Neural progenitor cell (in vitro differentiated cells): ENCODE results near the gene CLK4. TPM values are rescaled to one million over a fixed set of nuclear protein-coding genes. Genes with fewer than 3 reads are reported as not detected.

Experiments used
- DNase-seq: peaks from one replicate; pipeline ENCODE4 v3.0.0-alpha.2; 2016; ENCODE audit warnings: low spot score
- H2AFZ ChIP-seq: fragments of 200-600 bp; sonication (generic); replicated peaks from 2 replicates; pipeline ENCODE4 v1.6.1; 2016; ENCODE audit warnings: antibody characterized with exemption
- H3F3A ChIP-seq: fragments of 200-600 bp; sonication (generic); 2 replicates; pipeline ENCODE4 v1.6.1; 2016; ENCODE audit warnings: antibody characterized with exemption, low read depth
- H3K27ac ChIP-seq: fragments of 200-600 bp; sonication (generic); 2 replicates; pipeline ENCODE4 v1.5.1; 2016; ENCODE audit warnings: mild to moderate bottlenecking
- H3K27me3 ChIP-seq: fragments of 200-600 bp; sonication (generic); 2 replicates; pipeline ENCODE4 v1.6.1; 2016; ENCODE audit warnings: mild to moderate bottlenecking, moderate library complexity
- H3K36me3 ChIP-seq: fragments of 200-600 bp; sonication (generic); 2 replicates; pipeline ENCODE4 v1.5.1; 2016
- H3K4me1 ChIP-seq: fragments of 200-600 bp; sonication (generic); 2 replicates; pipeline ENCODE4 v1.6.1; 2016; ENCODE audit warnings: mixed run types
- H3K4me2 ChIP-seq: fragments of 200-600 bp; sonication (generic); 2 replicates; pipeline ENCODE4 v1.6.1; 2016
- H3K4me3 ChIP-seq: fragments of 200-600 bp; sonication (generic); 2 replicates; pipeline ENCODE4 v1.5.1; 2016
- H3K79me2 ChIP-seq: fragments of 200-600 bp; sonication (generic); 2 replicates; pipeline ENCODE4 v1.6.1; 2016; ENCODE audit warnings: low read depth
- H3K9ac ChIP-seq: fragments of 200-600 bp; sonication (generic); 2 replicates; pipeline ENCODE4 v1.6.1; 2016
- H3K9me3 ChIP-seq: fragments of 200-600 bp; sonication (generic); 2 replicates; pipeline ENCODE4 v1.5.1; 2016; ENCODE audit warnings: low read depth
- H4K20me1 ChIP-seq: fragments of 200-600 bp; sonication (generic); 2 replicates; pipeline ENCODE4 v1.6.1; 2016; ENCODE audit warnings: low read depth
- H3K27ac Mint-ChIP-seq: 3 replicates; pipeline ENCODE4 v1.8.0; 2021; ENCODE audit warnings: mixed read lengths
- H3K27me3 Mint-ChIP-seq: 2 replicates; pipeline ENCODE4 v1.8.0; 2022; ENCODE audit warnings: low read depth, mild to moderate bottlenecking, inconsistent platforms, moderate library complexity, mixed read lengths; ENCODE audit not compliant: insufficient read depth
- H3K36me3 Mint-ChIP-seq: 3 replicates; pipeline ENCODE4 v1.8.0; 2021; ENCODE audit warnings: mixed read lengths
- H3K4me1 Mint-ChIP-seq: 3 replicates; pipeline ENCODE4 v1.8.0; 2021; ENCODE audit warnings: mixed read lengths
- H3K4me3 Mint-ChIP-seq: 3 replicates; pipeline ENCODE4 v1.8.0; 2021; ENCODE audit warnings: mild to moderate bottlenecking, moderate library complexity, mixed read lengths
- H3K9me3 Mint-ChIP-seq: 3 replicates; pipeline ENCODE4 v1.8.0; 2020; ENCODE audit warnings: mixed read lengths
- EZH2 ChIP-seq: fragments of 200-600 bp; sonication (generic); IDR thresholded peaks from 2 replicates; pipeline ENCODE4 v1.6.1; 2017; ENCODE audit warnings: antibody characterized with exemption, mild to moderate bottlenecking, moderate library complexity
- EZH2phosphoT487 ChIP-seq: fragments of 200-600 bp; sonication (generic); IDR thresholded peaks from 2 replicates; pipeline ENCODE4 v1.6.1; 2017; ENCODE audit warnings: antibody characterized with exemption
- total RNA-seq: library from RNA; depleted of rRNA; stranded (reverse); fragments of >200 nt; gene quantifications from 2 replicates; pipeline ENCODE4 v1.2.3, GENCODE V29; 2015; ENCODE audit warnings: low replicate concordance
- TF ChIP-seq, protein P1 (sequence below): fragments of 200-600 bp; sonication (generic); IDR thresholded peaks from 2 replicates; pipeline ENCODE4 v1.5.1; 2017; ENCODE audit warnings: antibody characterized with exemption, mild to moderate bottlenecking

The CLK4 gene
- total RNA-seq, 1 donor from 2014 or later: 41.1 TPM

DNA sequence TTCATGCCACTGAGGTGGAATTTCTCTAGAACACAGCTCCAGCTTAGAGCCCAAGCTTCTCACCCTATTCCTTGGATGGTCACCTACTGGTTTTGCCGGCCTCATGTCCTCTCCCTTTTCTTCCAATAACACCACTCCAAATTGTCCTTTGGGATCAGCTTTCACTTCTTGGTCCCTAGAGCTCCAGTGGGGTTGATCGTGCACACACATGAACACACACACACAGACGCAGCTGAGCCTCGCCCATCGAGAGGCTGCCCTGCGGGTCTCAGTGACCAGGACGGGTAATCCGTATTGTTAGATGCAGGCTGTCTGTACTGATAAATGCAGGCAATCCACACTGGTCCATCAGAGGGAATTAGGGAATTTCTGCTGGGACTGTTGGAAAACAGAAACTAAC is 43.6 kb downstream of the CLK4 start:
- H3K27ac ChIP-seq: no peak overlapping the region
- H3K27me3 Mint-ChIP-seq: peaks cover 8% of the 10 kb centered on the region
- H3K36me3 Mint-ChIP-seq: no peaks in the 10 kb centered on the region
- no peak overlapping the region for H3K4me3 Mint-ChIP-seq
- H3K79me2 ChIP-seq: no peaks in the 10 kb centered on the region
- no peak overlapping the region for H3K27ac Mint-ChIP-seq
- H3K9ac ChIP-seq: no peak overlapping the region
- peaks cover 8% of the 10 kb centered on the region for H3K4me1 ChIP-seq
- H3K9me3 Mint-ChIP-seq: no peaks in the 10 kb centered on the region
- H2AFZ ChIP-seq: no peak overlapping the region
- no peak overlapping the region for H3K4me3 ChIP-seq
- TF ChIP-seq, protein P1, sequence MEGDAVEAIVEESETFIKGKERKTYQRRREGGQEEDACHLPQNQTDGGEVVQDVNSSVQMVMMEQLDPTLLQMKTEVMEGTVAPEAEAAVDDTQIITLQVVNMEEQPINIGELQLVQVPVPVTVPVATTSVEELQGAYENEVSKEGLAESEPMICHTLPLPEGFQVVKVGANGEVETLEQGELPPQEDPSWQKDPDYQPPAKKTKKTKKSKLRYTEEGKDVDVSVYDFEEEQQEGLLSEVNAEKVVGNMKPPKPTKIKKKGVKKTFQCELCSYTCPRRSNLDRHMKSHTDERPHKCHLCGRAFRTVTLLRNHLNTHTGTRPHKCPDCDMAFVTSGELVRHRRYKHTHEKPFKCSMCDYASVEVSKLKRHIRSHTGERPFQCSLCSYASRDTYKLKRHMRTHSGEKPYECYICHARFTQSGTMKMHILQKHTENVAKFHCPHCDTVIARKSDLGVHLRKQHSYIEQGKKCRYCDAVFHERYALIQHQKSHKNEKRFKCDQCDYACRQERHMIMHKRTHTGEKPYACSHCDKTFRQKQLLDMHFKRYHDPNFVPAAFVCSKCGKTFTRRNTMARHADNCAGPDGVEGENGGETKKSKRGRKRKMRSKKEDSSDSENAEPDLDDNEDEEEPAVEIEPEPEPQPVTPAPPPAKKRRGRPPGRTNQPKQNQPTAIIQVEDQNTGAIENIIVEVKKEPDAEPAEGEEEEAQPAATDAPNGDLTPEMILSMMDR: no peak
- TF ChIP-seq EZH2phosphoT487 (no peak), EZH2 (no peak)
- H3K9me3 ChIP-seq: no peaks in the 10 kb centered on the region
- H3K4me1 Mint-ChIP-seq: peaks cover 22% of the 10 kb centered on the region
- no peaks in the 10 kb centered on the region for H3K36me3 ChIP-seq
- no peak for DNase-seq
- no peak overlapping the region for H3K4me2 ChIP-seq
- H4K20me1 ChIP-seq: no peaks in the 10 kb centered on the region
- H3K27me3 ChIP-seq: peaks cover 43% of the 10 kb centered on the region
- no peaks in the 10 kb centered on the region for H3F3A ChIP-seq

DNA sequence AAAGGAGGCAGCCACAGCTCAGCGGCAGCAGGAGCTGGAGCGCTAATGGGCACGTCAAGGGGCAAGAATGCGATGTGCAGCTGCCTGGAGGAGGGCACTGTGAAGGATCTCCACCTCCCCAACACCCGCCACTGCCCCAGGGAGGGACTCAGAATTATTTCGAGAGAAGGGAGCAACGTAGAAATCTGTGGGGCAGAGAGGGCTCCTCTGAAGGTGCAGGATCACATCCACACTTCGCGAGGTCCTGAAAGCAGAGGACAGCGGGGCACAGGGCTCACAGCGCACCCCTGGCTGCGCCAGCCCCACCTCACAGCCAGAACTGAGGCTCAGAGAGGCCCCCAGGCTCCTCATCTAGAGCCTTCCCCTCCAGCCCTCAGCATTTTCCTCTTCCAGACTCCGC is 44.6 kb downstream of the CLK4 start:
- Histone ChIP-seq H3K27me3 (peaks cover 43% of the 10 kb centered on the region), H2AFZ (no peak overlapping the region), H3K4me2 (no peak overlapping the region), H3K9ac (no peak overlapping the region), H3K4me1 (no peaks in the 10 kb centered on the region), H3F3A (peaks cover 10% of the 10 kb centered on the region), H3K79me2 (no peaks in the 10 kb centered on the region), H4K20me1 (no peaks in the 10 kb centered on the region), H3K36me3 (no peaks in the 10 kb centered on the region), H3K27ac (no peak overlapping the region), H3K9me3 (no peaks in the 10 kb centered on the region), H3K4me3 (no peak overlapping the region)
- H3K27ac Mint-ChIP-seq: peak overlapping the region; percentile 82
- H3K9me3 Mint-ChIP-seq: no peaks in the 10 kb centered on the region
- peaks cover 4% of the 10 kb centered on the region for H3K27me3 Mint-ChIP-seq
- no peak overlapping the region for H3K4me3 Mint-ChIP-seq
- DNase-seq: no peak
- H3K4me1 Mint-ChIP-seq: peaks cover 17% of the 10 kb centered on the region
- H3K36me3 Mint-ChIP-seq: no peaks in the 10 kb centered on the region
- TF ChIP-seq EZH2 (no peak), EZH2phosphoT487 (no peak)
- TF ChIP-seq, protein P1: no peak

DNA sequence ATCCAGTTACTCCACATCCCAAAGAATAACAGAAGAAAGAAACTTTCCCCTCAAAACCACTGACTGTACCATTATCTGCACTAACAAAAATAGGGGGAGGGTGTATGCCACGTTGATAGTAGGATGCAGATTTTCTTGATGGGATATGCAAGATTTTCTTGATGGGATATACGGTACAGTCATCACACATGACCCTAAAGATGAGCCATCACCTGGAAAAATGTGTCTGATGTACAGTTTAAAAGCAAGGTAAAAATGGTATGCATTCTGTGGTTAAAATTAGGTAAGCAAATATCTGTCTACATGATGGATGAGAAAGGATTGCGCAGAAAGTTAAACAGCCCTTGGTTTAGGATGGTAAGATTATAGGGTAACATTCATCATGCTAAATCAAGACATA is 45.2 kb downstream of the CLK4 start:
- Mint-ChIP-seq H3K27ac (no peak overlapping the region), H3K9me3 (no peaks in the 10 kb centered on the region), H3K27me3 (peaks cover 2% of the 10 kb centered on the region), H3K36me3 (no peaks in the 10 kb centered on the region), H3K4me1 (peaks cover 13% of the 10 kb centered on the region), H3K4me3 (no peak overlapping the region)
- H3K4me2 ChIP-seq: no peak overlapping the region
- no peak overlapping the region for H3K4me3 ChIP-seq
- no peaks in the 10 kb centered on the region for H4K20me1 ChIP-seq
- no peak for DNase-seq
- TF ChIP-seq EZH2: no peak
- no peak for TF ChIP-seq EZH2phosphoT487
- TF ChIP-seq, protein P1: no peak
- H3K4me1 ChIP-seq: no peaks in the 10 kb centered on the region
- no peaks in the 10 kb centered on the region for H3K36me3 ChIP-seq
- H3K27ac ChIP-seq: no peak overlapping the region
- H3K9me3 ChIP-seq: no peaks in the 10 kb centered on the region
- H3F3A ChIP-seq: peaks cover 14% of the 10 kb centered on the region
- H3K27me3 ChIP-seq: peaks cover 43% of the 10 kb centered on the region
- no peaks in the 10 kb centered on the region for H3K79me2 ChIP-seq
- no peak overlapping the region for H2AFZ ChIP-seq
- H3K9ac ChIP-seq: no peak overlapping the region
